H9 (cell line): ENCODE measurements around the gene YTHDC1. TPM values are rescaled to one million over a fixed set of nuclear protein-coding genes. Genes with fewer than 3 reads are reported as not detected.

Source experiments
- DNase-seq: peaks from one replicate; pipeline ENCODE4 v3.0.0-alpha.2; 2017
- H2AFZ ChIP-seq: one replicate; pipeline ENCODE4 v1.6.1; 2013; ENCODE audit warnings: mild to moderate bottlenecking, low read length, control low read depth, moderate library complexity
- H2AK5ac ChIP-seq: 2 replicates; pipeline ENCODE4 v1.6.1; 2013; ENCODE audit warnings: low read length, control low read depth, mixed read lengths; ENCODE audit not compliant: insufficient read length
- H2BK120ac ChIP-seq: one replicate; pipeline ENCODE4 v1.6.1; 2013; ENCODE audit warnings: low read depth, mild to moderate bottlenecking, low read length, control low read depth, inconsistent platforms; ENCODE audit not compliant: poor library complexity, severe bottlenecking
- H2BK12ac ChIP-seq: 2 replicates; pipeline ENCODE4 v1.6.1; 2013; ENCODE audit warnings: low read length, control low read depth, mixed read lengths, low read depth; ENCODE audit not compliant: insufficient read length
- H2BK15ac ChIP-seq: 2 replicates; pipeline ENCODE4 v1.6.1; 2013; ENCODE audit warnings: low read depth, low read length, control low read depth
- H2BK20ac ChIP-seq: one replicate; pipeline ENCODE4 v1.6.1; 2013; ENCODE audit warnings: low read depth, mild to moderate bottlenecking, low read length, control low read depth, inconsistent platforms; ENCODE audit not compliant: poor library complexity, severe bottlenecking
- H2BK5ac ChIP-seq: 2 replicates; pipeline ENCODE4 v1.6.1; 2013; ENCODE audit warnings: low read length, control low read depth, mixed read lengths; ENCODE audit not compliant: insufficient read length
- H3K14ac ChIP-seq: 2 replicates; pipeline ENCODE4 v1.6.1; 2013; ENCODE audit warnings: low read length, control low read depth; ENCODE audit not compliant: insufficient read depth
- H3K18ac ChIP-seq: 2 replicates; pipeline ENCODE4 v1.6.1; 2013; ENCODE audit warnings: low read depth, mild to moderate bottlenecking, mixed read lengths, low read length, control low read depth; ENCODE audit not compliant: insufficient read length
- H3K23ac ChIP-seq: 2 replicates; pipeline ENCODE4 v1.6.1; 2013; ENCODE audit warnings: low read length, control low read depth, mixed read lengths, low read depth; ENCODE audit not compliant: insufficient read length
- H3K23me2 ChIP-seq: 2 replicates; pipeline ENCODE4 v1.6.1; 2013; ENCODE audit warnings: low read depth, mild to moderate bottlenecking, mixed read lengths, low read length, control low read depth; ENCODE audit not compliant: insufficient read length, poor library complexity, severe bottlenecking
- H3K27ac ChIP-seq: 2 replicates; pipeline ENCODE4 v1.5.1; 2013; ENCODE audit warnings: low read length, control low read depth, mixed read lengths, low read depth; ENCODE audit not compliant: insufficient read length
- H3K27me3 ChIP-seq: 2 replicates; pipeline ENCODE4 v1.6.1; 2013; ENCODE audit warnings: low read length, control low read depth, inconsistent platforms; ENCODE audit not compliant: insufficient read depth
- H3K4ac ChIP-seq: 2 replicates; pipeline ENCODE4 v1.6.1; 2013; ENCODE audit warnings: low read depth, mild to moderate bottlenecking, control low read depth, inconsistent platforms, low read length, moderate library complexity
- H3K4me1 ChIP-seq: 2 replicates; pipeline ENCODE4 v1.6.1; 2013; ENCODE audit warnings: low read length, control low read depth, inconsistent platforms; ENCODE audit not compliant: insufficient read depth
- H3K4me2 ChIP-seq: 2 replicates; pipeline ENCODE4 v1.6.1; 2013; ENCODE audit warnings: low read length, control low read depth, mixed read lengths; ENCODE audit not compliant: insufficient read length, insufficient read depth
- H3K56ac ChIP-seq: 2 replicates; pipeline ENCODE4 v1.6.1; 2013; ENCODE audit warnings: low read depth, mild to moderate bottlenecking, mixed read lengths, low read length, control low read depth; ENCODE audit not compliant: insufficient read length
- H3K79me1 ChIP-seq: 2 replicates; pipeline ENCODE4 v1.6.1; 2013; ENCODE audit warnings: low read depth, mild to moderate bottlenecking, moderate library complexity, low read length, control low read depth, inconsistent platforms; ENCODE audit not compliant: insufficient read depth, poor library complexity, severe bottlenecking
- H3K79me2 ChIP-seq: 2 replicates; pipeline ENCODE4 v1.6.1; 2013; ENCODE audit warnings: low read length, control low read depth, inconsistent platforms; ENCODE audit not compliant: insufficient read depth
- H3K9ac ChIP-seq: 2 replicates; pipeline ENCODE4 v1.6.1; 2013; ENCODE audit warnings: low read length, control low read depth, mixed read lengths; ENCODE audit not compliant: insufficient read length; ENCODE audit errors: extremely low read depth
- H3K9me3 ChIP-seq: one replicate; pipeline ENCODE4 v1.6.1; 2013; ENCODE audit warnings: low read depth, low read length, inconsistent platforms; ENCODE audit not compliant: control insufficient read depth
- H3T11ph ChIP-seq: one replicate; pipeline ENCODE4 v1.6.1; 2013; ENCODE audit warnings: mild to moderate bottlenecking, low read length, control low read depth, inconsistent platforms
- H4K20me1 ChIP-seq: one replicate; pipeline ENCODE4 v1.6.1; 2013; ENCODE audit not compliant: control insufficient read depth, insufficient read length, insufficient read depth
- H4K5ac ChIP-seq: 2 replicates; pipeline ENCODE4 v1.6.1; 2013; ENCODE audit warnings: low read depth, mild to moderate bottlenecking, mixed read lengths, low read length, control low read depth; ENCODE audit not compliant: insufficient read length
- H4K8ac ChIP-seq: replicated peaks from 2 replicates; pipeline ENCODE4 v1.6.1; 2013; ENCODE audit warnings: low read length, control low read depth, mixed read lengths, low read depth; ENCODE audit not compliant: insufficient read length
- H4K91ac ChIP-seq: 2 replicates; pipeline ENCODE4 v1.6.1; 2013; ENCODE audit warnings: low read depth, mild to moderate bottlenecking, moderate library complexity, mixed read lengths, low read length, control low read depth; ENCODE audit not compliant: insufficient read length
- H3K27ac Mint-ChIP-seq, 3 experiments: 2 replicates in 2 of 3; 3 replicates in 1 of 3; pipeline ENCODE4 v1.8.0; 2020 to 2021; ENCODE audit warnings: mixed read lengths in 3 of 3, mild to moderate bottlenecking in 1 of 3, moderate library complexity in 1 of 3
- H3K27me3 Mint-ChIP-seq: 2 replicates; pipeline ENCODE4 v1.8.0; 2021; ENCODE audit warnings: low read depth, mild to moderate bottlenecking, moderate library complexity, mixed read lengths
- H3K36me3 Mint-ChIP-seq, 3 experiments: 2 replicates in 2 of 3; 3 replicates in 1 of 3; pipeline ENCODE4 v1.8.0; 2020 to 2021; ENCODE audit warnings: low read depth in 3 of 3, mixed read lengths in 3 of 3; ENCODE audit not compliant: insufficient read depth in 1 of 3
- H3K4me1 Mint-ChIP-seq, 2 experiments: 2 replicates each; pipeline ENCODE4 v1.8.0; 2020; ENCODE audit warnings: mixed read lengths in 2 of 2
- H3K4me3 Mint-ChIP-seq, 2 experiments: 2 replicates in 1 of 2; 3 replicates in 1 of 2; pipeline ENCODE4 v1.8.0; 2020 to 2021; ENCODE audit warnings: mild to moderate bottlenecking in 2 of 2, mixed read lengths in 2 of 2, moderate library complexity in 1 of 2
- H3K9me3 Mint-ChIP-seq, 2 experiments: 2 replicates in 1 of 2; 3 replicates in 1 of 2; pipeline ENCODE4 v1.8.0; 2020; ENCODE audit warnings: mild to moderate bottlenecking in 2 of 2, mixed read lengths in 2 of 2, moderate library complexity in 1 of 2
- CTCF ChIP-seq: fragments of 200-600 bp; sonication (generic); conservative IDR thresholded peaks from 3 replicates; pipeline ENCODE4 v1.8.0; 2021; ENCODE audit warnings: antibody characterized with exemption, mild to moderate bottlenecking
- WGBS: extraction: QIAGEN DNeasy Blood & Tissue Kit; methylation state at CpG from one replicate; pipeline ENCODE4 v1.1.7; 2013; ENCODE audit warnings: missing lambda C conversion rate, low lambda C conversion rate, mixed read lengths; ENCODE audit not compliant: insufficient read length; ENCODE audit errors: extremely low coverage; 5-methylcytosine and 5-hydroxymethylcytosine counted together
- total RNA-seq: library from RNA; stranded (reverse); gene quantifications from 2 replicates; pipeline ENCODE4 v1.2.1, GENCODE V29; 2021

Gene YTHDC1
- total RNA-seq, 1 experiment from 2014 or later = 158 TPM

- no peak overlapping the region for H3K56ac ChIP-seq
- H3K14ac ChIP-seq = no peak overlapping the region
- H3T11ph ChIP-seq = no peak overlapping the region
- H2BK15ac ChIP-seq = no peak overlapping the region
- no CpG with 5 or more reads among the region's 5 CpGs for WGBS
- no peak overlapping the region for H4K91ac ChIP-seq
- H3K4ac ChIP-seq = no peak overlapping the region
- H3K9me3 ChIP-seq = no peaks in the 10 kb centered on the region
- H3K27me3 ChIP-seq = no peaks in the 10 kb centered on the region
- no peak for TF ChIP-seq CTCF
- H4K20me1 ChIP-seq = no peaks in the 10 kb centered on the region
- H4K5ac ChIP-seq = no peak overlapping the region
- peaks cover 3% of the 10 kb centered on the region for H3K23me2 ChIP-seq
- Mint-ChIP-seq H3K4me1 (peaks cover 42 to 56% of the 10 kb centered on the region in 2 experiments), H3K9me3 (no peaks in the 10 kb centered on the region), H3K4me3 (no peak overlapping the region), H3K27me3 (no peaks in the 10 kb centered on the region), H3K27ac (peak overlapping the region in 2 of 3 experiments; percentile 49; a peak in 3 of 7 replicates), H3K36me3 (peaks cover 10 to 26% (median 14%) of the 10 kb centered on the region in 3 experiments)
- H3K9ac ChIP-seq = no peak overlapping the region
- no peak overlapping the region for H2AFZ ChIP-seq
- no peak overlapping the region for H2BK120ac ChIP-seq
- H2BK12ac ChIP-seq = no peak overlapping the region
- no peak overlapping the region for H2BK5ac ChIP-seq
- no peak for DNase-seq
- H3K79me1 ChIP-seq = no peaks in the 10 kb centered on the region
- H3K27ac ChIP-seq = no peak overlapping the region
- peaks cover 67% of the 10 kb centered on the region for H3K79me2 ChIP-seq
- H3K4me1 ChIP-seq = no peaks in the 10 kb centered on the region; the same call in 1 of the 2 replicates
- no peak overlapping the region for H3K23ac ChIP-seq
- no peak overlapping the region for H2BK20ac ChIP-seq
- H3K4me2 ChIP-seq = no peak overlapping the region
- H4K8ac ChIP-seq = no peak overlapping the region
- no peak overlapping the region for H2AK5ac ChIP-seq
- no peak overlapping the region for H3K18ac ChIP-seq
Observed at GRCh38 chr4:68344785-68345184, 5.1 kb downstream of the YTHDC1 start.
